ENCODE results near the gene ATP6V0A1. TPM values are rescaled to one million over a fixed set of nuclear protein-coding genes. Genes with fewer than 3 reads are reported as not detected.

ATP6V0A1 gene
- total and polyA plus RNA-seq, 2 experiments from 2014 or later, result 23.9 to 42.3 TPM

GRCh38 chr17:42537156-42537805, 78.6 kb downstream of the ATP6V0A1 start:
- H3K36me3 Mint-ChIP-seq (ENCODE audit: low read depth), result peaks cover 22% of the 10 kb centered on the region
- no peaks in the 10 kb centered on the region for H3K79me2 ChIP-seq (replicated peaks; ENCODE audit: insufficient read depth)
- no peaks in the 10 kb centered on the region for H3K36me3 ChIP-seq (ENCODE audit: insufficient read depth)
- ATAC-seq, result peak; percentile 14
- peaks cover 19% of the 10 kb centered on the region; the same call in 1 of the 2 replicates for H3F3A ChIP-seq (replicated peaks; ENCODE audit: low read depth)
- no peak overlapping the region for H2AFZ ChIP-seq
- DNase-seq (ENCODE audit: low spot score), result no peak
- no peak for TF ChIP-seq STAT1 (IDR thresholded peaks at IDR 0.05; ENCODE audit: unreplicated experiment)
- TF ChIP-seq ZNF114 (CRISPR knock-in tag; IDR thresholded peaks at IDR 0.05), result no peak
- TF ChIP-seq CREB1 (CRISPR knock-in tag; IDR thresholded peaks at IDR 0.05; ENCODE audit: low read depth), result no peak
- TF ChIP-seq EZH2 (IDR thresholded peaks at IDR 0.05; ENCODE audit: low read depth, unreplicated experiment), result no peak
- TF ChIP-seq ZNF331 (CRISPR knock-in tag; IDR thresholded peaks at IDR 0.05; ENCODE audit: low read depth), result no peak
- TF ChIP-seq JUNB (IDR thresholded peaks at IDR 0.05; ENCODE audit: unreplicated experiment), result no peak
- TF ChIP-seq EZH2phosphoT487 (IDR thresholded peaks at IDR 0.05; ENCODE audit: unreplicated experiment), result no peak
- no peak for TF ChIP-seq REST (IDR thresholded peaks at IDR 0.05; ENCODE audit: unreplicated experiment)
- TF ChIP-seq, protein P1, sequence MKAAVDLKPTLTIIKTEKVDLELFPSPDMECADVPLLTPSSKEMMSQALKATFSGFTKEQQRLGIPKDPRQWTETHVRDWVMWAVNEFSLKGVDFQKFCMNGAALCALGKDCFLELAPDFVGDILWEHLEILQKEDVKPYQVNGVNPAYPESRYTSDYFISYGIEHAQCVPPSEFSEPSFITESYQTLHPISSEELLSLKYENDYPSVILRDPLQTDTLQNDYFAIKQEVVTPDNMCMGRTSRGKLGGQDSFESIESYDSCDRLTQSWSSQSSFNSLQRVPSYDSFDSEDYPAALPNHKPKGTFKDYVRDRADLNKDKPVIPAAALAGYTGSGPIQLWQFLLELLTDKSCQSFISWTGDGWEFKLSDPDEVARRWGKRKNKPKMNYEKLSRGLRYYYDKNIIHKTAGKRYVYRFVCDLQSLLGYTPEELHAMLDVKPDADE (IDR thresholded peaks at IDR 0.05), result no peak
- no peak for TF ChIP-seq ZNF462 (CRISPR knock-in tag; IDR thresholded peaks at IDR 0.05)
- no peak for TF ChIP-seq POLR2AphosphoS5 (IDR thresholded peaks at IDR 0.05; ENCODE audit: low read depth)
- TF ChIP-seq NANOG (IDR thresholded peaks at IDR 0.05; ENCODE audit: borderline replicate concordance), result no peak
- TF ChIP-seq, protein P2, sequence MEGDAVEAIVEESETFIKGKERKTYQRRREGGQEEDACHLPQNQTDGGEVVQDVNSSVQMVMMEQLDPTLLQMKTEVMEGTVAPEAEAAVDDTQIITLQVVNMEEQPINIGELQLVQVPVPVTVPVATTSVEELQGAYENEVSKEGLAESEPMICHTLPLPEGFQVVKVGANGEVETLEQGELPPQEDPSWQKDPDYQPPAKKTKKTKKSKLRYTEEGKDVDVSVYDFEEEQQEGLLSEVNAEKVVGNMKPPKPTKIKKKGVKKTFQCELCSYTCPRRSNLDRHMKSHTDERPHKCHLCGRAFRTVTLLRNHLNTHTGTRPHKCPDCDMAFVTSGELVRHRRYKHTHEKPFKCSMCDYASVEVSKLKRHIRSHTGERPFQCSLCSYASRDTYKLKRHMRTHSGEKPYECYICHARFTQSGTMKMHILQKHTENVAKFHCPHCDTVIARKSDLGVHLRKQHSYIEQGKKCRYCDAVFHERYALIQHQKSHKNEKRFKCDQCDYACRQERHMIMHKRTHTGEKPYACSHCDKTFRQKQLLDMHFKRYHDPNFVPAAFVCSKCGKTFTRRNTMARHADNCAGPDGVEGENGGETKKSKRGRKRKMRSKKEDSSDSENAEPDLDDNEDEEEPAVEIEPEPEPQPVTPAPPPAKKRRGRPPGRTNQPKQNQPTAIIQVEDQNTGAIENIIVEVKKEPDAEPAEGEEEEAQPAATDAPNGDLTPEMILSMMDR (conservative IDR thresholded peaks at IDR 0.05; ENCODE audit: low read depth in 2 of 2), result no peak
- H3K27me3 Mint-ChIP-seq (ENCODE audit: insufficient read depth, low read depth, poor library complexity), result peaks cover 12% of the 10 kb centered on the region
- peak overlapping the region; percentile 95 for H3K4me2 ChIP-seq
- no peak overlapping the region for H3K27ac Mint-ChIP-seq
- H3K4me1 Mint-ChIP-seq, result peaks cover 18% of the 10 kb centered on the region
- H3K4me1 ChIP-seq (ENCODE audit: insufficient read depth), result peaks cover 18% of the 10 kb centered on the region
- no peaks in the 10 kb centered on the region; the same call in 2 of the 3 replicates for H3K9me3 Mint-ChIP-seq
- H4K20me1 ChIP-seq (replicated peaks; ENCODE audit: insufficient read depth), result no peaks in the 10 kb centered on the region
- peak overlapping the region; percentile 83 for H3K4me3 Mint-ChIP-seq
- peaks cover 19% of the 10 kb centered on the region for H3K27me3 ChIP-seq (ENCODE audit: insufficient read depth)
- peak overlapping the region; percentile 66; the same call in 1 of the 2 replicates for H3K27ac ChIP-seq (ENCODE audit: low read depth)
- H3K4me3 ChIP-seq, result peak overlapping the region; percentile 68
- H3K9me2 ChIP-seq (ENCODE audit: insufficient read depth), result no peaks in the 10 kb centered on the region

Data from GM23338 (cell line).